ENCODE data around the gene ADAMTS16.

ADAMTS16 gene

DNA sequence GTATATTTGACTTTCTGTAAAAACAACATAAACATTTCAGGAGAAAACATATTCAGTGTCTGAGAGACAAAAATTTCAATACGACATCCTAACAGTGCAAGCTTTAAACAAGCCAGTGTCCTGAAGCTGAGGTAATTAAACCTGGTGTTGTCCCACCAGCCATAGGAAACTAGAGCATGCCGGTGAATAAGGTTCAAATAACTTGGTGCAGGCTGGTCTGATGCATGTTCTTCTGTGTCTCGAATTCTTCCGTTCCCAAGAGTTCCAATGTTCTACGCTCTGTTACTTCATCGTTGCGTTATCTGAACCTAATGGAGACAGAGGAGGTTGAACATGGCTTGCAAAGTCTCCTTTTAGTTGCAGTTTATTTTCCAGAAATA lies 48.9 kb downstream of the ADAMTS16 start:
- no peak for DNase-seq

DNA sequence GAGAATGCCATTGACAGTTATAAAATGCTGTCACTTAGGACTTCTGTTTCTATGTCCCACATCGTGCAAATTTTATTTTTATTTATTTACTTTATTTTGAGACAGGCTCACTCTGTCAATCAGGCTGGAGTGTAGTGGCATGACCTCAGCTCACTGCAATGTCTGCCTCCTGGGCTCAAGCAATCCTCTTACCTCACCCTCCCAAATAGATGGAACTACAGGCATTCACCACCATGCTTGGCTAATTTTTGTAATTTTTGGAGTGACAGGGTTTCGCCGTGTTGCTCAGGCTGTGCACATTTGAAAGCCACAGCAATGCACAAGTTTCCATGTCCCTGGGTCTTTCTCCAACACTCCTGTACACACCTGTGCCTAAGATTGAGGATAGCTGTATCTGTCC lies 51.8 kb downstream of the ADAMTS16 start:
- no peak for DNase-seq

DNA sequence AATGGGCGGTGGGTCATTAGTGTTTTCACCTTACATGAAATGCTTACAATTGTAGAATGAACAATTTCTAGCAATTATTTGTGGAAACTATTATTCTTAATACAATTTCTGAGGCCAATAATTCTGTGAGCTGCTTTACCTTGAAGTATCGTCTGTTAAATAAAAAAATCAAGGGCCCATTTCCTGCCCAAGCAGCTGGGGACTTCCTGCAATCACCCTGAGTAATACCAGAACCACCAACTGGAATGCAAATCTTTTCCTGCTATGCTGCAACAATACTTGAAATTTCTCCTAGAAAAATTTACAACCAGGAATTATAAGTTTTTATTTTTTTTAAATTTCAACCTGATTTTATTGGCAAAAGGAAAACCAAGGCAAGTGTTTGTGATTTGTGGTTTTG lies 52.6 kb downstream of the ADAMTS16 start:
- DNase-seq: no peak

DNA sequence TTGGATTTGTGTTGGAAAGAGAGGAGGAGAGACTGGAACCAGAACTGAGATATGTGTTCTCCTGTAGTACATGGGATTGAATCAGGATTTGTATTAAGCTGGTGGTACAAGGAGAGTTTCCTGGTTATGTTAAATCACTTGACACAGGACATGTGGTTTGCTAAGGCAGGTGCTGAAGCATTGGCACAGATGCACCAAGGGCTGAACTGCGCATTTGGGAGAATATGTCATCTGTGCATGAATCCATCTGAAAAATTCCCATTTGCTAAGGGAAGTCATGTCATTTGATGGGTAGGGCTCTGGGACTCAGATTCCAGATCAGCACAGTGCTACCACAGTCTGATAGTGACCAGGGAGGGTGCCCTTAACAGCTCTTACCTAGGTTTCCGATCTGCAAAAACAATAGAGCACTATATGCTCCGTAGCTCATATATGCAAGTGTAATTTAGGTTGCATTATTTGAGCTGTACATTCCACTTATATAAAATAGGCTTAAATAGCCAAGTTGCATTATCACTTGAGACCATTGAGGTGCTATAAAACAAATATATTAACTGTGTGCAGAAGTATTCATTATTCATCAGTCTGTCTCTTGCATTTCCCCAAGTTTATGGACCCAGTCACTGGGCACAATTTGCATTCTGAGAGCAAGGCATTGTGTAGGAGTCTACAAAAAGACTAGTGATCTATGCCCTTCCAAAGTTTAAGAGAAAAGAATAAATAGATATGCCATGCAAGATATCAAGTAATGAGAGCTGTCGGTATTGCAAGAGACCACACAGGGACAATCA lies 55.2 kb downstream of the ADAMTS16 start:
- no peak for DNase-seq

- no peak for DNase-seq
Measured at GRCh38 chr5:5198135-5198534, 58.0 kb downstream of the ADAMTS16 start.

- no peak for DNase-seq
Measured at GRCh38 chr5:5198815-5199214, 58.7 kb downstream of the ADAMTS16 start.

- DNase-seq: no peak
Measured at GRCh38 chr5:5199495-5199894, 59.4 kb downstream of the ADAMTS16 start.

GRCh38 chr5:5200133-5200532 lies 60.0 kb downstream of the ADAMTS16 start:
- no peak for DNase-seq

GRCh38 chr5:5202321-5202720 lies 62.2 kb downstream of the ADAMTS16 start:
- no peak for DNase-seq

GRCh38 chr5:5203451-5203850 lies 63.3 kb downstream of the ADAMTS16 start:
- DNase-seq: no peak

DNA sequence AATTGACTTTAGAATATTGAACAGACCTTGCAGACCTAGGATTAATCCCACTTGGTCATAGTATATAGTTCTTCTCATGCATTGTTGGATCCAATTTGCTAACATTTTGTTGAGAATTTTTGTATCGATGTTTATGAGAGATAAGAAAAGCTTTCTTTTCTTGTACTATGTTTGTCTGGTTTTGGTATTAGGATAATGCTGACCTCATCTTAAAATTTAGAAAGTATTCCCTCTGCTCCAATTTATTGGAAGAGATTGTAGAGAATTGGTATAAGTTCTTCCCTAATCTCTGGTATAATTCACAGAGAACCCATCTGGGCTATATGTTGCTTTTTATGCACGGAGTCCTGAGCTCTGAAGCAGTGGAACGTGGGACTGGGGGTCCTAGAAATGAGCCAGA lies 67.7 kb downstream of the ADAMTS16 start:
- DNase-seq: no peak

- DNase-seq: no peak
Measured at GRCh38 chr5:5209089-5209488, 69.0 kb downstream of the ADAMTS16 start.

- DNase-seq: no peak
Measured at GRCh38 chr5:5209510-5210286, 69.6 kb downstream of the ADAMTS16 start.

GRCh38 chr5:5217371-5217770 lies 77.2 kb downstream of the ADAMTS16 start:
- no peak for DNase-seq

GRCh38 chr5:5218396-5218795 lies 78.3 kb downstream of the ADAMTS16 start:
- DNase-seq: no peak

- DNase-seq: no peak
Measured at GRCh38 chr5:5219541-5219940, 79.4 kb downstream of the ADAMTS16 start.

GRCh38 chr5:5220901-5221631 lies 80.9 kb downstream of the ADAMTS16 start:
- no peak for DNase-seq

GRCh38 chr5:5221724-5222123 lies 81.6 kb downstream of the ADAMTS16 start:
- no peak for DNase-seq

DNA sequence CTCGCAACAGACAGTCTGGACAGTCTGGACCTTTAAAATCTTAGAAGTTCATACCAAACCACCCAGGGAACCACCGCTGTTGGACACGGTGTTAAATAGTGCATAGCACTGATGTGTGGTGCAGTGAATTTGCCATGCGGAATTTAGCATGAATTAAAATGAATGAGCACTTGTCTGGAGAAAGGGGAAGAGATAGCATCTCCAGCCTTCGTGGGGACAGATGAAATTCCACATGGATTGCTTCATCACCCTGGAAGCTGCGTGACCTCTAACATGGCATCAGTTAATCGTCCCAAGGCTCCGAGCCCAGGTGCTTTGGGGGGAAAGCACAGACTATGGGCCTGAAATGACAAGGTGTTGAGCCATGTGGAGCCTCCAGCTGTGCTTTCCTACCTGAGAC lies 91.4 kb downstream of the ADAMTS16 start:
- DNase-seq: no peak

- no peak for DNase-seq
Measured at GRCh38 chr5:5234912-5235311, 94.8 kb downstream of the ADAMTS16 start.

DNA sequence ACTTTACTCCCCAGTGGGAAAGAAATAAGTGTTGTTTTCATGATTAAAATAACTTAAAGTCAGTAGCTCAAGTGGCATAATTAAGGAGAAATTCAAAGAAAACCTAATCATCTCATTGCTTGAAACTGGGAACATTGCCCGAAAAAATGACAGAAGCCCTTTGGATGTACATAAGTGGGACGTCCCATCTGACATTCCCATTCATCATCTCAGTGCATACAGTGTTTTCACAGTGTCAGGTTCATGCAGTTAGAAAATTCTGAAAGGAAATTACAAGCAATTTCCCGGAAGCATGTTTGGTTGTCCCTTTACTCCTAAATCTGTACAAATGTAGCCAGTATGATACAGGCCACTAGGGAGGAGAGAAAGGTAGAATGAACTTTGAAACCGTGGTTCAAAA lies 95.6 kb downstream of the ADAMTS16 start:
- DNase-seq: no peak

DNA sequence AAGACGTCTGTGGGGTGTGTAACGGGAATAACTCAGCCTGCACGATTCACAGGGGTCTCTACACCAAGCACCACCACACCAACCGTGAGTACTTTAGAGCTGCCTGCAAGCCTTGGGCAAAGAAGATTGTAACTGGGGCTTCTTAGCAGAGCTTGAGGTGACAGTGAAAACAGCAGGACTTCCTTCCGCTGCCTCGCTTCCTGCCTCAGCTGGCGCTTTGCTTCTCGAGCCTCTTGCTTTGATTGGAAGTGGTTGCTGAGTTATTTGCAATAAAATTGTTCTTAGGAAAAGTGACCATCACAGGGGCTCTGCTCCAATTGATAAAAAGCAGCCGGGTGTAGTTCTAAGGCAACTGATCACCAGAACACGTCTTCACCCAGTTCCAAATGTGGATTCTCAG lies 99.1 kb downstream of the ADAMTS16 start:
- DNase-seq: no peak

DNA sequence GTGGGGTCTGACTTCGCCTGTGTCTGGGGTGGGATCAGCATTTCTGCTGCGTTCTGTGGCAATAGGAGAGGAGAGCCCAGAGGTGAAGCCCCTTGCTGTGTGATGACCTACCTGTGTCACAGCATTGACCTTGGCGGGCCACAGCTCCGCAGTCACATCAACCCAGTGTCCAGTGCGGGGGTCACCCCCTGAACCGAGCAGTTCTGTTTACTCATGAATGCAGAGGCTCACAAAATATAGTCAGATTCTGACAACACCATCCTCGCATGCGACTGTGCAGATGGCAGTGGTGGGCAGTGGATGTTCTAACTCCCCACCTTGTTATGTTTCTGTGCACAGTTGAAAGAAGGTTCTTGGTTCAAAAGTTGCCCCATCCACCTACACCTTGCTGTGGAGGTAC lies 100.1 kb downstream of the ADAMTS16 start:
- DNase-seq: no peak

DNA sequence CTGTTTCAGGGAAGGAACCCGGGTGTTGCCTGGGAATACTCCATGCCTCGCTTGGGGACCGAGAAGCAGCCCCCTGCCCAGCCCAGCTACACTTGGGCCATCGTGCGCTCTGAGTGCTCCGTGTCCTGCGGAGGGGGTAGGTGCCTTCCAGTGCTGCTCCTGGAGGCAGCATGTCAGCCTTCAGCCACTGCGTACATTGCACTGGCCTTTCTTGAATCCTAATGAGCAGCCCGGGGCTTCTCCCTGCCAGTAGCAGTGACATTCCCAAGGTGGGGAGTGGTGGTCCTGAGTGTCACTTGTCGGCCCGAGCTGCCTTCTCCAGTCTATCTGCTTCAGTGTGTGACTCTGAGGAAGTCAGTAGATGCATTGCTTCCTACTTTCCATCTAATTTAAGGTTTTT lies 101.9 kb downstream of the ADAMTS16 start:
- DNase-seq: no peak
